ENCODE measurements around the gene NAALADL2.

NAALADL2 gene

DNA sequence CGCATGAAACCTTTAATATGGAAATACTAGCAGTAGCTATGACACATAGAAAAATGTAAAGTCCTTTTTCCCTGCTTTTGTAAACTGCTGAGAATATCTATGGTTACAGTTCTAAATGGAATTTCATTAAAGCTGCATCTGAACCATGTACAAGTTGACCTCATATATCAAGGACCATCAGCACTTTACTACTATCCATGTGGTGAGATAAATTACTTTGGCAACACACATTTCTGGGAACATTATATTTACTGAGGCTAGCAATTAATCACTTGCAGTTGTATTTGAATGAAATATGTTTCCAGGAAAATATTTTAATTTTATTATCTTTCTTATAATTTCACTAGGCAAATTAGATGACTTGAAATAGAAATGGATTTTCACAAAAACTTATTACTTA is 545.5 kb downstream of the NAALADL2 start:
- H3K27ac ChIP-seq: no peak overlapping the region
- TF ChIP-seq ZFX (IDR thresholded peaks at IDR 0.05): no peak
- TF ChIP-seq, protein P1, sequence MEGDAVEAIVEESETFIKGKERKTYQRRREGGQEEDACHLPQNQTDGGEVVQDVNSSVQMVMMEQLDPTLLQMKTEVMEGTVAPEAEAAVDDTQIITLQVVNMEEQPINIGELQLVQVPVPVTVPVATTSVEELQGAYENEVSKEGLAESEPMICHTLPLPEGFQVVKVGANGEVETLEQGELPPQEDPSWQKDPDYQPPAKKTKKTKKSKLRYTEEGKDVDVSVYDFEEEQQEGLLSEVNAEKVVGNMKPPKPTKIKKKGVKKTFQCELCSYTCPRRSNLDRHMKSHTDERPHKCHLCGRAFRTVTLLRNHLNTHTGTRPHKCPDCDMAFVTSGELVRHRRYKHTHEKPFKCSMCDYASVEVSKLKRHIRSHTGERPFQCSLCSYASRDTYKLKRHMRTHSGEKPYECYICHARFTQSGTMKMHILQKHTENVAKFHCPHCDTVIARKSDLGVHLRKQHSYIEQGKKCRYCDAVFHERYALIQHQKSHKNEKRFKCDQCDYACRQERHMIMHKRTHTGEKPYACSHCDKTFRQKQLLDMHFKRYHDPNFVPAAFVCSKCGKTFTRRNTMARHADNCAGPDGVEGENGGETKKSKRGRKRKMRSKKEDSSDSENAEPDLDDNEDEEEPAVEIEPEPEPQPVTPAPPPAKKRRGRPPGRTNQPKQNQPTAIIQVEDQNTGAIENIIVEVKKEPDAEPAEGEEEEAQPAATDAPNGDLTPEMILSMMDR (conservative IDR thresholded peaks at IDR 0.05): no peak

DNA sequence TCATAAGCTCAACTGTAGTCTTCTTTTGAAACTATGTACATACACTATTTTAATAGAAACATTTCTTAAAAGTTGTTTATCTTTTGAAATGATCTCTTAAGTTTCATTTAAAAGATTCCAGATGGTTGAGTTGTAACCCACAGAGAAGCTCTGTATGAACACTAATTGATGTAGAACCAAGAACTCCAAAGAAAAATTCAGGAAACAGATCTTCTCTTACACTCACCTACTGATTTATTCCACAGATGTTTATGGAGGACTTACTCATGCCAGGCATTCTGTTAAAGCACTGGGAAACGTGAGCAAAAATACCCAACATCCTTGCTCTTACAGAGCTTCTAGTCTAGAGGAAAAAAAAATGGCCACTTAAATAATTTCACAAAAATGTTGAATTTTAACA is 551.1 kb downstream of the NAALADL2 start:
- TF ChIP-seq ZFX (IDR thresholded peaks at IDR 0.05): no peak
- TF ChIP-seq, protein P1 (conservative IDR thresholded peaks at IDR 0.05): no peak
- H3K27ac ChIP-seq: no peak overlapping the region

DNA sequence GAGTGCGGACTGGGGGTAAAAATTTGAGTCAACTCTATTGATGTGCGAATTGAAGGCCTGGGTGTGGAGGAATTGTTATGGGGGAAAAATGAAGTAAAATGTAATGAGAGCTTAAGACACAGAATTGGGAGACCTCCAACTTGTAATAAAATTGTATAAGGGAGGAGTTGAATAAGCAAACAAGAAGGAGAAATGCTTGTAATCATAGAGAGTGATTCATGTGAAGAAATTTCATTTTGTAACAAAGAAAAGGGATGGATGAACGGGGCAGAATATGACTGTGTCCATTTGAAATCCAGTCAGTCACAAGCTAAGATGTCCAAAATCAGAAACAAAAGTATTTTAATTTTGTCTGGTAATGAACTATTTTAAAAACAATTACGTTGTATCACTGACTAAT is 552.3 kb downstream of the NAALADL2 start:
- TF ChIP-seq, protein P1 (conservative IDR thresholded peaks at IDR 0.05): no peak
- no peak for TF ChIP-seq ZFX (IDR thresholded peaks at IDR 0.05)

DNA sequence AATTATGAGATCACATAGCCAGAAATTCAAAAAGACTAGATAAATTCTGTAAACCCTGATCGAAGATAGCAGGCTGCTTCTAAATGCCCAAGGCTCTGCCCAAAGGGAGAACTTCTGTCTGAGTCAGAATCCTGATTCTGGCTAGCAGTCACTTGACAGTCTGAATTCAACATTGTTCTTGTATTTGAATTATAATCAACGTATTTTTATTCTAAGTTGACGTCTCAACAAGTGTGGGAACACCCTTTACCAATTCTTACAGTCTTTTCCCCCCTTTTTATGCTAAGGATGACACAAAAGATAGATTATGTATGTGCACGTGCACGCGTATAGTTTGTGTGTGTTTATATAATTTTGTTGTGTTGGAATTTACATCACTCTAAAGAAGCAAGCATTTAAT is 552.8 kb downstream of the NAALADL2 start:
- no peak overlapping the region for H3K27ac ChIP-seq
- TF ChIP-seq, protein P1 (conservative IDR thresholded peaks at IDR 0.05): no peak
- TF ChIP-seq ZFX (IDR thresholded peaks at IDR 0.05): no peak

More for the DNA sequence above, 552.3 kb downstream of the NAALADL2 start:
- H3K27ac ChIP-seq: no peak overlapping the region

DNA sequence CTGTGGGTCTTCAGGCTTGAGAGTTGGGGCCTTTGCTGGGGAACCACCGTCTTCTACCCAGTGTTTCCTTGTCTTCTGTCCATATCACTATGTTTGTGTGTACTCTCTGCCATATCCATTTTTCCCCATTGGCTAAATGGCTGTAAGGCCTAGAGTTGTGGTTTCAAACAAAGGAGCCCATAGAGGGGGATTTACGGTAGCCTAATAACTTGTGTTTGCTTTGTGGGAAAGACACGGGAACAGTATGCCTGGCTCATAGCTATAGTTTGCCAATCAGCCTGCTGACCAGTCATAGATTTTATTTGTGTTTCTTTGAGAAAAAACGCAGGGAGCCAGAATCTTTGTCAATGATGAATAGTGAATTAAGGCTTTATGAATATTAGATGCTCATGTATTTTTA is 554.8 kb downstream of the NAALADL2 start:
- H3K27ac ChIP-seq: no peak overlapping the region
- TF ChIP-seq ZFX (IDR thresholded peaks at IDR 0.05): no peak
- TF ChIP-seq, protein P1 (conservative IDR thresholded peaks at IDR 0.05): no peak

DNA sequence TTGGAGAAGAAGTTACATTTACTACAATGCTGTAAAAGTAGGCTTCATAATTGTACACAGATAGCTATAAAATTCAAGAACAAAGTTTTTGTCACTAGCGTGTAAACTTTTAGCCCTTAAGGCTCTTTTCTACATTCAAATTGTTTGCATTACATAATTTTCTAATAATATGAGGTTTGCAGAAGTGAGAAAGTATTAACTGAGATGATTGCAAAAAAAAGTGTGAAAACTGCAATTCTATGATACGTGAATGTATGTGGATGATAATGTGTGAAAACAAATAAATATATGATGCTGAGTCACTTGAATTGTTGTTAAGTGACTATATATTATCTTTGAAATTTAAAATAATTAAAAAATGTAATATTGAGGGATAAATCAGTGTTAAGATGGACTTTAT is 557.5 kb downstream of the NAALADL2 start:
- TF ChIP-seq, protein P1 (conservative IDR thresholded peaks at IDR 0.05): no peak
- no peak for TF ChIP-seq ZFX (IDR thresholded peaks at IDR 0.05)
- H3K27ac ChIP-seq: no peak overlapping the region

DNA sequence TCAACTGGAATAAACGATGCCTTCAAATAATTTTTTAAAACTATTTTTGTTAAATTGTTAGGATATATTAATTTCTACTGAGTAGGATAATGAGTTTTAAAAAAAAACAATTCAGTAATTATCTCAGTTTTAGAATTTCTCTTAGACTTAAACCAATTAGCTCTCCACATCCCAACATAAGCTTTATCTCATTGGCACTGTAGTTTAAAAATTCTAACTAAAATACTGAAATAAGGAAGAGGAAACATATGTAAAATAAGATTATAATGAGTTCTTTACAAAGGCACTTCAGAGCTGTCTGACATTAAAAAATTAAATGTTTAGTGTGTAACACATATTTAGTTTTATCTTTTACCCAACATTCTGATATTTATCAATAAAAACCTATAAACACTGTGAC is 558.3 kb downstream of the NAALADL2 start:
- no peak overlapping the region for H3K27ac ChIP-seq
- TF ChIP-seq, protein P1 (conservative IDR thresholded peaks at IDR 0.05): no peak
- TF ChIP-seq ZFX (IDR thresholded peaks at IDR 0.05): no peak
